Measurements from ENCODE around the gene SRSF7.
A peak's percentile ranks its signal among the peaks of the same experiment; 100 is the strongest.
"Not testable (repeated sequence)": the region's sequence is repeated elsewhere in the genome, so short reads cannot be mapped to it uniquely, and the experiment has no call there.

SRSF7 gene

DNA sequence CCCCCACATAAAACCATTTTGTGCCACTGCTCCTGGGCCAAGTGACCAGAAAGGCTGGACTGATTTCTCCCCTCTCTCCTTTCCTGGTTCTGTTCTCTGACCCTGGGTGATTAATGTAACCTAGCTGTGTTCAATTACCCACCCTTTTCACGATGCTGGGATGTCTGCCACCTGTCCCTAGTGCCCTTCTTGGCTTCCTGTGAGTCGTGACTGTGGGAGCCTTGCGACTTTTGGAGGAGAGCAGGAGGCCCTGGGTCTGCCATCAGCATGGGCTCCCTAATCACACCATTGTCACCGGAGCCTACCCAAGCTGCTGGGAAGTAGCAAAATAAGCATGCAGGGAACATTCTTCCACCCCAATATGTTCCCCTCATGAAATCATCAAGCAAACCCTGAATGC is 38.3 kb downstream of the SRSF7 start:
- H3K4me3 ChIP-seq (ENCODE audit: low read depth, low read length), result no peak overlapping the region
- no peak for DNase-seq (ENCODE audit: low read depth)
- TF ChIP-seq, protein P1, sequence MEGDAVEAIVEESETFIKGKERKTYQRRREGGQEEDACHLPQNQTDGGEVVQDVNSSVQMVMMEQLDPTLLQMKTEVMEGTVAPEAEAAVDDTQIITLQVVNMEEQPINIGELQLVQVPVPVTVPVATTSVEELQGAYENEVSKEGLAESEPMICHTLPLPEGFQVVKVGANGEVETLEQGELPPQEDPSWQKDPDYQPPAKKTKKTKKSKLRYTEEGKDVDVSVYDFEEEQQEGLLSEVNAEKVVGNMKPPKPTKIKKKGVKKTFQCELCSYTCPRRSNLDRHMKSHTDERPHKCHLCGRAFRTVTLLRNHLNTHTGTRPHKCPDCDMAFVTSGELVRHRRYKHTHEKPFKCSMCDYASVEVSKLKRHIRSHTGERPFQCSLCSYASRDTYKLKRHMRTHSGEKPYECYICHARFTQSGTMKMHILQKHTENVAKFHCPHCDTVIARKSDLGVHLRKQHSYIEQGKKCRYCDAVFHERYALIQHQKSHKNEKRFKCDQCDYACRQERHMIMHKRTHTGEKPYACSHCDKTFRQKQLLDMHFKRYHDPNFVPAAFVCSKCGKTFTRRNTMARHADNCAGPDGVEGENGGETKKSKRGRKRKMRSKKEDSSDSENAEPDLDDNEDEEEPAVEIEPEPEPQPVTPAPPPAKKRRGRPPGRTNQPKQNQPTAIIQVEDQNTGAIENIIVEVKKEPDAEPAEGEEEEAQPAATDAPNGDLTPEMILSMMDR (IDR thresholded peaks at IDR 0.05; ENCODE audit: low read depth, low read length, missing control alignments), result no peak

DNA sequence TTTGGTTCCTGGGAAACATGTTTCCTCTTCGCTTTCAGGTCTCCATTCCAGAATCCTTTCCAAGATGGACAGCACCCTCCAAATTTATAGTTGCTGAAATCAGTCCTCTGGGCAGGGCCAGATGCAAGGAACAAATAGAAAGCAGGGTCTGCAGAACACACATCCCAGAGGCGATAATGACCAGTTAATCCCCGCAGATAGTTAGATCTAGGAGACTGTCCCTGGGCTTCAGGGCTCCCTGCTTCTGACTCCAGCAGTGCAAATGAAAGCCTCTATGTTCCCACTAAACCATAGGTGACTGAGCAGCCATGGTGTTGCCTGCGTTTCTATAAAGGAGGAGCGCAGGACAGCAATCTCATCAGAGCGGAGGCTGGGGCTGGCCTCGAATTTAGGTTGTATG is 38.7 kb downstream of the SRSF7 start:
- TF ChIP-seq, protein P1 (IDR thresholded peaks at IDR 0.05; ENCODE audit: low read depth, low read length, missing control alignments), result no peak
- H3K4me3 ChIP-seq (ENCODE audit: low read depth, low read length), result no peak overlapping the region
- DNase-seq (ENCODE audit: low read depth), result no peak

DNA sequence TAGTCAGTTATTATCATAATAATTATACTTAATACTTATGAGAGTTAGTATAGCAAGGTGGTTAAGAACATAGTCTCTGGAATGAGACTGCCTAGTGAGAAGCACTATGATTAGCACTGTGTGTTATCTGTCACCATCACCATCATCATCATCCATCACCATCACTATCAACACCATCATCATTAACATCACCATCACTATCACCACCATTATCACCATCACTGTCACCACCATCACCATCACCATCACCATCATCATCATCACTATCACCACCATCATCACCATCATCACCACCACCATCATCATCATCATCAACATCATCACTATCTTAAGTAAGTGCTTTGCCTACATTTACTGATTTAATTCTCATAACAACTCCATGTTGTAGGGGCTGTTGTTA is 39.6 kb downstream of the SRSF7 start:
- DNase-seq (ENCODE audit: low read depth), result no peak
- H3K4me3 ChIP-seq (ENCODE audit: low read depth, low read length), result no peak overlapping the region
- TF ChIP-seq, protein P1 (IDR thresholded peaks at IDR 0.05; ENCODE audit: low read depth, low read length, missing control alignments), result no peak

DNA sequence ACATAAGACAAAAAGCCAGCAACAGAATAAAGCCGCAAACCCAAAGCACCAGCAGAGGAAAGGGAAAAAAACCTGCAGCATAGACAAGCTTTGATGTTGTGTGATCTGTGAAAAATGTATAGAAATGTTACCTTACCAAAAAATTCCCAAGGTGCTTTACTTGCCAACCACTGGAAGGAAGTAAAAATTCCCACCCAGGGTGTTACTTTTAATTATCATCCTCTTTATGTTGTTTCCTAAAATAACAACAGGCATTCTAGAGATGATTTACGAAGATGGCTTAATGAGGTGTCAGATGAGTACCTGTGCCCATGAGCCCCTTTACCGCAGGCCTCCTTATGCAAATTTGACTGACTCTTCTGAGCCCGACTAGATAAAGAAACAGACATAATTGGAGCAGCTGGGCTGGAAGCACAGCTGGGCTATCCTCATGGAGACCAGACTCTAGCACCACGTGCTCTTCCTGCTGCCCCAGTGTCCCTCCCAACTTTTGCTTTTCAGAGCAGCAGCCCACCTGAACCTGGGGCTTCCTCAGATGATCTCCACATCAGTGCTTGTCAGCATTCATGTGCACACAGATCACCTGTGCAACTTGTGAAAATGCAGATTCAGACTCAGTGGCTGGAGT is 41.5 kb downstream of the SRSF7 start:
- no peak overlapping the region for H3K4me3 ChIP-seq (ENCODE audit: low read depth, low read length)
- TF ChIP-seq, protein P1 (IDR thresholded peaks at IDR 0.05; ENCODE audit: low read depth, low read length, missing control alignments), result no peak
- DNase-seq (ENCODE audit: low read depth), result peak; percentile 24

DNA sequence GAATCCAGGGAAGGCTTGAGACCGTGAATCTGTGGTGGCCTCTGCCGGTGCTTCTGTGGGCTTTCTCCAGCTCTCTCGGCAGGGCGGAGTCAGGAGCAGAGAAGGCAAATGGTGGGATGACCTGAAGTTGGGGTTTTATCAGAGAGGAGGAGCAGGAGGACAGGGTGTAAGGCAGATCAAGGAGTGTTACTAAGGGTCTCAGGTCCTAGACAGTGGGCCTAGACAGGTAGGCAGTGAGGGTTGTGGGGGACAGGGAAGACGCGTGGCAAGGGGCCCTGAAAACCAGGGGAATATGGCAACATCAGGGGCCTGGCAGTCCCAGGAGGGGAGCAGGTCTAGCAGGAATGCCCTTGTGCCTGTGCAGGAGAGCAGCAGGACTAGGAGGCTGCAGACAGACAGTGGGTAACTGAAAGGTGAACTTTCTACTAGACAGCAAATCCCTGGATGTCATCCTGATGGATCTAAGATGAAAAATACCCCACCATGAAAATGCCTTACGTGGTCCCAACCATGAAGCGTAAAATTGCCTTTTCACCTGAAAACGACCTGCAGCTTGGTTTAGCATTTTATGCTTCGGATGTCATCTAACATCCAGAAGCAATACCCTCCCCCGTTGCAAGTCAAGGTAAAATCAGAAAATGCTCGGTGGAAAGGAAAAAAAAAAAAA is 42.1 kb downstream of the SRSF7 start:
- no peak for DNase-seq (ENCODE audit: low read depth)
- no peak overlapping the region for H3K4me3 ChIP-seq (ENCODE audit: low read depth, low read length)
- TF ChIP-seq, protein P1 (IDR thresholded peaks at IDR 0.05; ENCODE audit: low read depth, low read length, missing control alignments), result no peak

DNA sequence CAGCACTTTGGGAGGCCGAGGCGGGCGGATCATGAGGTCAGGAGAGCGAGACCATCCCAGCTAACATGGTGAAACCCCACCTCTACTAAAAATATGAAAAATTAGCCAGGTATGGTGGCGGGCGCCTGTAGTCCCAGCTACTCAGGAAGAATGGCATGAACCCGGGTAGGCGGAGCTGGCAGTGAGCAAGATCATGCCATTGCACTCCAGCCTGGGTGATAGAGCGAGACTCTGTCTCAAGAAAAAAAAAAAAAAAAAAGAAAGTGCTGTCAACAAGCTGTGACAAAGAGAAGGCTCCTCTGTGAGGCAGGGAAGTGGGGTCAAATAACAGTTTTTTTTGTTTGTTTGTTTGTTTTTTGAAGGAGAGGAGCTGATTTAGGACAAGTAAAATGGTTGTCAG is 42.7 kb downstream of the SRSF7 start:
- not testable (repeated sequence) for H3K4me3 ChIP-seq (ENCODE audit: low read depth, low read length); DNase-seq (ENCODE audit: low read depth)

DNA sequence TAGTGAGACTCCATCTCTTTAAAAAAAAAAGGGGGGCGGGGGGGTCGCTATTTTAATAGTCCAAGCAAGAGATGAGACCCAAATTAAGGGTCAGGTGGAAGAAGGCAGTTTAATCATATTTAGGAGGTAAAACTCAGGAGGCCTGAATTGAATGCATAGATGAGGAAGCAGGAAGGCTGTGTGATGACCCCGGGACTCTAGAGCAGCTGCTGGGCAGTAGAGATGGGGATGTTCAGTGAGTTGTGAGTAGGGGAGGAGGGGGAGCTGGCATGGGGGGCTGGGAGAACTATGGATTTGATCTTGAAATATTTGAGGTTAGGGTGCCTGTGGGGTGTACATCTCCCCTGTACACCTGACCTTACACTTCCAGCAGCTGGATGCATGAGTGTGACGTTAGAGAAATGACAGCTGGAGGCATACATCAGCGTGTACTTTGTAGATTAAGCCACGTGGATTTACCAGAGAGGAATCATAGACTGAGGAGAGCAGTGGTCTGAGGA is 44.3 kb downstream of the SRSF7 start:
- DNase-seq (ENCODE audit: low read depth), result no peak
- TF ChIP-seq, protein P1 (IDR thresholded peaks at IDR 0.05; ENCODE audit: low read depth, low read length, missing control alignments), result no peak
- no peak overlapping the region for H3K4me3 ChIP-seq (ENCODE audit: low read depth, low read length)
